PC-9 (cell line): ENCODE results near the gene DOHH.

Source experiments
- EZH2 ChIP-seq: fragments of 200-600 bp; sonication (generic); IDR thresholded peaks from 2 replicates; pipeline ENCODE4 v1.8.0; 2017; ENCODE audit warnings: antibody characterized with exemption, low read depth
- TF ChIP-seq, protein P1 (sequence below): fragments of 200-600 bp; sonication (generic); conservative IDR thresholded peaks from 2 replicates; pipeline ENCODE4 v1.6.1; 2017; ENCODE audit warnings: mixed run types, antibody characterized with exemption, mild to moderate bottlenecking, moderate library complexity

DNA sequence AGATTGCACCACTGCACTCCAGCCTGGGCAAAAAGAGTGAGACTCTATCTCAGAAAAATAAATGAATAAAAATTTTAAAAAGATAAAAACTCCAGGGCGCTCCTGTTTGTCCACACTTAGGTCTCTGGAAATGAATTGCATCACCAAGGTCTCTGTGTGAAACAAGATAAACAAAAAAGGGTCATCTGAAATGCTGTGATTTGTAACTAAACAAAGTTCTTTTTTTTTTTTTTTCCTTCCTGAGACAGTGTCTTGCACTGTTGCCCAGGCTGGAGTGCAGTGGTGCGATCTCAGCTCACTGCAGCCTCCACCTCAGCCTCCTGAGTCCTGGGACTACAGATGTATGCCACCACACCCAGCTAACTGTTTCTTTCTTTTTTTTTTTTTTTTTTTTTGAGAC, 17.2 kb upstream of the DOHH start:
- TF ChIP-seq, protein P1, sequence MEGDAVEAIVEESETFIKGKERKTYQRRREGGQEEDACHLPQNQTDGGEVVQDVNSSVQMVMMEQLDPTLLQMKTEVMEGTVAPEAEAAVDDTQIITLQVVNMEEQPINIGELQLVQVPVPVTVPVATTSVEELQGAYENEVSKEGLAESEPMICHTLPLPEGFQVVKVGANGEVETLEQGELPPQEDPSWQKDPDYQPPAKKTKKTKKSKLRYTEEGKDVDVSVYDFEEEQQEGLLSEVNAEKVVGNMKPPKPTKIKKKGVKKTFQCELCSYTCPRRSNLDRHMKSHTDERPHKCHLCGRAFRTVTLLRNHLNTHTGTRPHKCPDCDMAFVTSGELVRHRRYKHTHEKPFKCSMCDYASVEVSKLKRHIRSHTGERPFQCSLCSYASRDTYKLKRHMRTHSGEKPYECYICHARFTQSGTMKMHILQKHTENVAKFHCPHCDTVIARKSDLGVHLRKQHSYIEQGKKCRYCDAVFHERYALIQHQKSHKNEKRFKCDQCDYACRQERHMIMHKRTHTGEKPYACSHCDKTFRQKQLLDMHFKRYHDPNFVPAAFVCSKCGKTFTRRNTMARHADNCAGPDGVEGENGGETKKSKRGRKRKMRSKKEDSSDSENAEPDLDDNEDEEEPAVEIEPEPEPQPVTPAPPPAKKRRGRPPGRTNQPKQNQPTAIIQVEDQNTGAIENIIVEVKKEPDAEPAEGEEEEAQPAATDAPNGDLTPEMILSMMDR = no peak
- TF ChIP-seq EZH2 = no peak
